H1 (cell line): Measurements from ENCODE around the gene ZNRF3.

ENCODE experiments used
- CBX8 ChIP-seq: fragments of 300-800, 300-1000 bp; sonication (generic); IDR thresholded peaks from 2 replicates; pipeline ENCODE4 v1.7.1; 2016; ENCODE audit warnings: low read depth, low read length, borderline replicate concordance
- CEBPB ChIP-seq: IDR thresholded peaks from 2 replicates; pipeline ENCODE4 v1.6.1; 2012; ENCODE audit warnings: low read depth, low read length
- EZH2 ChIP-seq: fragments of 200-600 bp; sonication (generic); IDR thresholded peaks from 2 replicates; pipeline ENCODE4 v1.7.1; 2012; ENCODE audit warnings: low read depth, mild to moderate bottlenecking, moderate library complexity, low read length, inconsistent platforms; ENCODE audit not compliant: severe bottlenecking
- HDAC2 ChIP-seq, 2 experiments: fragments of 300-600 bp in 1 of 2; sonication (generic) in 1 of 2; IDR thresholded peaks; 2 replicates each; pipeline ENCODE4 v1.6.1; 2011 to 2012; ENCODE audit warnings: low read depth in 2 of 2, low read length in 2 of 2, mild to moderate bottlenecking in 2 of 2, moderate library complexity in 2 of 2, borderline replicate concordance in 1 of 2, inconsistent platforms in 1 of 2
- JUND ChIP-seq: IDR thresholded peaks from 2 replicates; pipeline ENCODE4 v1.6.1; 2011; ENCODE audit warnings: mild to moderate bottlenecking, improper control_type of control experiment, low read length
- POLR2A ChIP-seq, 2 experiments: IDR thresholded peaks; 1 replicate in 1 of 2; 2 replicates in 1 of 2; pipeline ENCODE4 v1.6.1; 2011; ENCODE audit warnings: low read depth in 2 of 2, low read length in 2 of 2, mild to moderate bottlenecking in 2 of 2; ENCODE audit errors: control extremely low read depth in 1 of 2
- RAD21 ChIP-seq, 2 experiments: IDR thresholded peaks in 1 of 2; conservative IDR thresholded peaks in 1 of 2; 2 replicates each; pipeline ENCODE4 v1.6.1; 2011; ENCODE audit warnings: low read depth in 2 of 2, low read length in 2 of 2, improper control_type of control experiment in 1 of 2, inconsistent platforms in 1 of 2, mild to moderate bottlenecking in 1 of 2, moderate library complexity in 1 of 2
- RFX5 ChIP-seq: IDR thresholded peaks from 2 replicates; pipeline ENCODE4 v1.6.1; 2011; ENCODE audit warnings: low read depth, low read length, improper control_type of control experiment, borderline replicate concordance
- RXRA ChIP-seq: IDR thresholded peaks from 2 replicates; pipeline ENCODE4 v1.6.1; 2011; ENCODE audit warnings: low read depth, mild to moderate bottlenecking, low read length, moderate library complexity; ENCODE audit not compliant: insufficient read depth
- SP1 ChIP-seq: IDR thresholded peaks from 2 replicates; pipeline ENCODE4 v1.6.1; 2011; ENCODE audit warnings: low read depth, low read length
- SUZ12 ChIP-seq: fragments of 200-600 bp; sonication (generic); IDR thresholded peaks from 2 replicates; pipeline ENCODE4 v1.6.1; 2012; ENCODE audit warnings: mild to moderate bottlenecking, inconsistent platforms, low read length, moderate library complexity, mixed read lengths
- YY1 ChIP-seq: IDR thresholded peaks from 2 replicates; pipeline ENCODE4 v1.6.1; 2011; ENCODE audit warnings: low read depth, mild to moderate bottlenecking, low read length
- TF ChIP-seq, protein P1 (sequence below), 3 experiments: IDR thresholded peaks; 1 replicate in 2 of 3; 2 replicates in 1 of 3; pipeline versions ENCODE4 v1.5.1 to v1.6.1; 2011; ENCODE audit warnings: low read length in 3 of 3, mild to moderate bottlenecking in 3 of 3, inconsistent platforms in 2 of 3, low read depth in 1 of 3, moderate library complexity in 1 of 3; ENCODE audit not compliant: insufficient read depth in 1 of 3; ENCODE audit errors: control extremely low read depth in 1 of 3
- TF ChIP-seq, protein P2 (sequence below): IDR thresholded peaks from 2 replicates; pipeline ENCODE4 v1.6.1; 2012; ENCODE audit warnings: inconsistent platforms

DNA sequence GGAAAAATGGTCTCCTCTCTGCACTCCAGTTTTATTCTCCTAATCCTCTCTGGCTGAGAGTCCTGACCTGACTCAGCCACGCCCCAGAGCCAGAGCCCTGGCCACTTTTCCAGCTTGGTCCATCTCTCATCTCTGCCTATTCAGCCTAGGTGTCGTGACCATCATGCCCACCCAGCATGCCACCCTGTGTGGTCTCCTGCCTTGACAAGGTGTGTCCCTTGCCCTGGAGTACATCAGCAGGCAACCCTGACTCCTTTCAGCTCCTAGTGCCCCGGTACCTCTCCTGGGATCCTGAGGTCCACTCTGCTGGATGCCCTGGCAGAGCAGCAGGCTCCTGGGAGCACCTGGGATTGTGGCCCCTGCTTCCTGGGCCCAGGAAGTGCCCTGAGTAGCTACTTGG lies 52.8 kb downstream of the ZNRF3 start:
- TF ChIP-seq HDAC2 (IDR thresholded peaks at IDR 0.05; ENCODE audit: borderline replicate concordance in 1 of 2, low read depth in 2 of 2, low read length in 2 of 2) (no peak), RFX5 (no peak), JUND (no peak), YY1 (no peak), SP1 (no peak), CEBPB (no peak), EZH2 (no peak), RXRA (no peak), POLR2A (IDR thresholded peaks at IDR 0.05; ENCODE audit: control extremely low read depth in 1 of 2, low read depth in 2 of 2, low read length in 2 of 2) (no peak), CBX8 (no peak), RAD21 (IDR thresholded peaks at IDR 0.05 in 1 of 2, conservative IDR thresholded peaks at IDR 0.05 in 1 of 2; ENCODE audit: low read depth in 2 of 2, low read length in 2 of 2) (no peak), SUZ12 (no peak)
- TF ChIP-seq, protein P1, sequence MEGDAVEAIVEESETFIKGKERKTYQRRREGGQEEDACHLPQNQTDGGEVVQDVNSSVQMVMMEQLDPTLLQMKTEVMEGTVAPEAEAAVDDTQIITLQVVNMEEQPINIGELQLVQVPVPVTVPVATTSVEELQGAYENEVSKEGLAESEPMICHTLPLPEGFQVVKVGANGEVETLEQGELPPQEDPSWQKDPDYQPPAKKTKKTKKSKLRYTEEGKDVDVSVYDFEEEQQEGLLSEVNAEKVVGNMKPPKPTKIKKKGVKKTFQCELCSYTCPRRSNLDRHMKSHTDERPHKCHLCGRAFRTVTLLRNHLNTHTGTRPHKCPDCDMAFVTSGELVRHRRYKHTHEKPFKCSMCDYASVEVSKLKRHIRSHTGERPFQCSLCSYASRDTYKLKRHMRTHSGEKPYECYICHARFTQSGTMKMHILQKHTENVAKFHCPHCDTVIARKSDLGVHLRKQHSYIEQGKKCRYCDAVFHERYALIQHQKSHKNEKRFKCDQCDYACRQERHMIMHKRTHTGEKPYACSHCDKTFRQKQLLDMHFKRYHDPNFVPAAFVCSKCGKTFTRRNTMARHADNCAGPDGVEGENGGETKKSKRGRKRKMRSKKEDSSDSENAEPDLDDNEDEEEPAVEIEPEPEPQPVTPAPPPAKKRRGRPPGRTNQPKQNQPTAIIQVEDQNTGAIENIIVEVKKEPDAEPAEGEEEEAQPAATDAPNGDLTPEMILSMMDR (IDR thresholded peaks at IDR 0.05; ENCODE audit: control extremely low read depth in 1 of 3, insufficient read depth in 1 of 3, low read depth in 1 of 3, low read length in 3 of 3), result no peak
- TF ChIP-seq, protein P2, sequence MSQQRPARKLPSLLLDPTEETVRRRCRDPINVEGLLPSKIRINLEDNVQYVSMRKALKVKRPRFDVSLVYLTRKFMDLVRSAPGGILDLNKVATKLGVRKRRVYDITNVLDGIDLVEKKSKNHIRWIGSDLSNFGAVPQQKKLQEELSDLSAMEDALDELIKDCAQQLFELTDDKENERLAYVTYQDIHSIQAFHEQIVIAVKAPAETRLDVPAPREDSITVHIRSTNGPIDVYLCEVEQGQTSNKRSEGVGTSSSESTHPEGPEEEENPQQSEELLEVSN, result no peak
